ENCODE measurements around the gene AGTRAP. TPM values are rescaled to one million over a fixed set of nuclear protein-coding genes. Genes with fewer than 3 reads are reported as not detected.

AGTRAP gene
- total RNA-seq, 1 donor from 2014 or later = 95.6 TPM

DNA sequence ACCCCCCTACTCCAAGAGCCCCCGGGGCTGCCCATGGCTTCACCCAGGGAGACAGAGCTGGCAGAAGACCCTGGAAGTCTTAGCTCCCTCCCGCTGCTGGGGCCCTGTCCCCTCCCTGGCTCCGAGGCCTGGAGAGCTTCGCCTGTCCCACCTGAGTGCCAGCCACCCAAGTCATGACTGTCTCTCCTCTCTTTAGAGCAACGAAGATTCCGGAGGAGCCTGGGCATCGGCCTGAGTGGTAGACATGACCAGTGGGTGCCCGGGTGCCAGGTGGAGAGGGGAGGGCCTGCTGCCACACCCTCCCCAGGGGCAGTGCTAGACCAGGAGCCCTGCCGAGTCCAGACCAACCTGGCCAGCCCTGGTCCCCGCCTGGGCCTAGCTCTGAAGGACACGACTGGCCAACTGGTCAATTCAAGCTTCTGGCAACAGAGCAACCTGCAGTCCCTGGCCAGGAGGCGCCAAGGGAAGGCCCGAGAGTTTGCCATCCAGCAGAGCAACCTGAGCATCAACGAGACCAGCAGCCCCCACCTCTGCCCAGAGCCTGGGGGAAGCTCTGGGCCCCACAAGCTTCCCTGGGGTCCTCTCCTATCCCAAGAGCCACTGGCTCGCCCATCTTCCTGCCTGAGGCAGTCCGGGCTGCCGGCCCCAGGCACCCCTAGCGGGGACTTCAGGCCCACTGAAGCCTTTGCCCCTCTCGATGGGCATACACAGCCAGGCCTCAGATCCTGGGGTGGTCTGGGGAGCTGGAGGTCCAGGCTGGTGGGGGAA lies 29.9 kb downstream of the AGTRAP start:
- Histone ChIP-seq H3K4me1 (peaks cover 0 to 3% of the 10 kb centered on the region in 2 donors), H3K27ac (no peak overlapping the region), H3K9me3 (no peaks in the 10 kb centered on the region), H3K27me3 (peaks cover 10% of the 10 kb centered on the region), H3K4me3 (no peak overlapping the region), H3K36me3 (no peaks in the 10 kb centered on the region)
- no peak for DNase-seq (ENCODE audit: low spot score in 2 of 2)
- intact Hi-C loops (cut with DNase I) = no loop called here
- no peak for TF ChIP-seq CTCF (IDR thresholded peaks at IDR 0.05)

DNA sequence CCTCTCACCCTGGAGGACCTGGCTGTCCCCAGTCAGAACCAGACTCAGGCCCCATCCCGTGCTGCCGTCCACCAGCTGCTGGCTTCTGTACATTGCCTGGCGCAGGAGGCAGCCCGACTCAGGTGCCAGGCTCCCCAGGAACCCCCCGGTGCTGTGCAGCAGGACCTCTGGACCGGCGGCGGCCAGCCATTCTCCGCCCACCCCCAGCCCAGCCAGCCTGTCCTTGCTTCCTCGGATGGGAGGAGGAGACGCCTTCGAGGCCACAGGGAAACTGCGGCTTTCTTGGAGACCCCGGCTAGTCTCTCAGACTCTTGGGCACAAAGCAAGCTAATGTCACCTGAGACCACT lies 30.5 kb downstream of the AGTRAP start:
- no peak for DNase-seq (ENCODE audit: low spot score in 2 of 2)
- Histone ChIP-seq H3K9me3 (no peaks in the 10 kb centered on the region), H3K4me1 (peaks cover 0 to 3% of the 10 kb centered on the region in 2 donors), H3K27me3 (peaks cover 10% of the 10 kb centered on the region), H3K36me3 (no peaks in the 10 kb centered on the region), H3K4me3 (no peak overlapping the region), H3K27ac (no peak overlapping the region)
- intact Hi-C loops (cut with DNase I) = no loop called here
- TF ChIP-seq CTCF (IDR thresholded peaks at IDR 0.05) = no peak

- Histone ChIP-seq H3K27me3 (no peaks in the 10 kb centered on the region), H3K36me3 (no peaks in the 10 kb centered on the region), H3K4me3 (no peak overlapping the region), H3K9me3 (no peaks in the 10 kb centered on the region), H3K27ac (no peak overlapping the region), H3K4me1 (no peaks in the 10 kb centered on the region)
- TF ChIP-seq CTCF (IDR thresholded peaks at IDR 0.05) = no peak
- intact Hi-C loops (cut with DNase I) = no loop called here
- no peak for DNase-seq (ENCODE audit: low spot score in 2 of 2)
These were observed 32.2 kb downstream of the AGTRAP start for GRCh38 chr1:11767922-11768704.

DNA sequence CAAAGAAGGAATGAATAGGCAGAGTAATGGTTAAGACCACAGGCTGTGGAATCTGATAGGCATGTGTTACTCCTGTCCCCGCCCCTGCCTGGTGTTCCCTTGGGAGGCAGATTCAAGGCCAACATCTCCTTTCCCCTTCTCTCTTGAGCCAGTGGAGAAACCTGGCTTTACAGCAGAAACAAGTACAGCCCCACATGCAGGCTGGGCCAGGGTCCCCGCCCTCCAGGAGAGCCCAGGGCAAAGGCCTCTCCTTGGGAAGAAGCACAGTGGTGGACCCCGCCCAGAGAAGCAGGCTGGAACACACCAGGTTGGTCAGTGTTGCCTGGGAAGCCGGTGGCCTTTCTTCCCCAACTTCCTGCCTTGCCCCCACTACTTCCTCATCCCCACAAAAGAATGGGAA lies 32.9 kb downstream of the AGTRAP start:
- H3K36me3 ChIP-seq = no peaks in the 10 kb centered on the region
- TF ChIP-seq CTCF (IDR thresholded peaks at IDR 0.05) = no peak
- no peak for DNase-seq (ENCODE audit: low spot score in 2 of 2)
- H3K4me3 ChIP-seq = no peak overlapping the region
- H3K27me3 ChIP-seq = no peaks in the 10 kb centered on the region
- no peaks in the 10 kb centered on the region for H3K4me1 ChIP-seq
- no peaks in the 10 kb centered on the region for H3K9me3 ChIP-seq
- no peak overlapping the region for H3K27ac ChIP-seq
- intact Hi-C loops (cut with DNase I) = no loop called here

DNA sequence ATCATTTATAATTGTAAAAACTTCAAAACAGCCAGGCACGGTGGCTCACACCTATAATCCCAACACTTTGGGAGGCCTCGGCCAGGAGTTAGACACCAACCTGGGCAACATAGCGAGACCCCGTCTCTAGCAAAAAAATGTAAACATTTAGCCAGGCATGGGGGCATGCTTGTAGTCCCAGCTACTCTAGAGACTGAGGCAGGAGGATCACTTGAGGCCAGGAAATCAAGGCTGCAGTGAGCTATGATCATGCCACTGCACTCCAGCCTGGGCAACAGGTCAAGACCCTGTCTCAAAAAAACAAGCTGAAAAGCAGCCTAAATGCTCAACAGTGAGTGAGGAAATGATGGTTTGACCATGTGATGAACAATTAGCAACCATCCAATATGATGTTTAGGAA lies 33.3 kb downstream of the AGTRAP start:
- H3K9me3 ChIP-seq = no peaks in the 10 kb centered on the region
- no peaks in the 10 kb centered on the region for H3K4me1 ChIP-seq
- H3K36me3 ChIP-seq = no peaks in the 10 kb centered on the region
- no peaks in the 10 kb centered on the region for H3K27me3 ChIP-seq
- DNase-seq (ENCODE audit: low spot score in 2 of 2) = no peak
- no peak for TF ChIP-seq CTCF (IDR thresholded peaks at IDR 0.05)
- H3K27ac ChIP-seq = no peak overlapping the region
- intact Hi-C loops (cut with DNase I) = no loop called here
- no peak overlapping the region for H3K4me3 ChIP-seq
